ENCODE data around the gene FBXO22.

DNA sequence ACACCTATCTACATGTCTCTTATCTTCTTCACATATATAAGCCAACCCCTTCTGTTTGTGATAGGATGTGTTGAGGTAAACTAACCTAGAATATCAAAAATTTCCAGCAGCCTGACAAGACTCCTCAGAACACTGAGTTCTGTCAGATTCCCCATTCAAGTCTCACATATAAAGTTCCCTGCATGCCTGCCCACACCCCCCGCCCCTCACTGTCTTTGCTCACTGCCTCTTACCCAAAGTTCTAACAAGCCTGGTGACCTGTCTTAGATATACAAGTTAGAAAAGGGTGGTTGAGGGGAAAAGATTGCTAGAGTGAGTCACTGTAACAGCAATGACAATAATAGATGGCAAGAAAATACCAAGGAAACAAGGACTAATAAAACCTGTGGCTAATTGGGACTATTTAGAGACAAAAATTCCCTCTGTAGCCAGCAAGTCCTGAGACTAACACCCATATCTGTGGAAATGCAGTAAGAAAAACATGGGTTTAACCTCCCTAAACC lies 40.1 kb downstream of the FBXO22 start:
- TF ChIP-seq, protein P1, sequence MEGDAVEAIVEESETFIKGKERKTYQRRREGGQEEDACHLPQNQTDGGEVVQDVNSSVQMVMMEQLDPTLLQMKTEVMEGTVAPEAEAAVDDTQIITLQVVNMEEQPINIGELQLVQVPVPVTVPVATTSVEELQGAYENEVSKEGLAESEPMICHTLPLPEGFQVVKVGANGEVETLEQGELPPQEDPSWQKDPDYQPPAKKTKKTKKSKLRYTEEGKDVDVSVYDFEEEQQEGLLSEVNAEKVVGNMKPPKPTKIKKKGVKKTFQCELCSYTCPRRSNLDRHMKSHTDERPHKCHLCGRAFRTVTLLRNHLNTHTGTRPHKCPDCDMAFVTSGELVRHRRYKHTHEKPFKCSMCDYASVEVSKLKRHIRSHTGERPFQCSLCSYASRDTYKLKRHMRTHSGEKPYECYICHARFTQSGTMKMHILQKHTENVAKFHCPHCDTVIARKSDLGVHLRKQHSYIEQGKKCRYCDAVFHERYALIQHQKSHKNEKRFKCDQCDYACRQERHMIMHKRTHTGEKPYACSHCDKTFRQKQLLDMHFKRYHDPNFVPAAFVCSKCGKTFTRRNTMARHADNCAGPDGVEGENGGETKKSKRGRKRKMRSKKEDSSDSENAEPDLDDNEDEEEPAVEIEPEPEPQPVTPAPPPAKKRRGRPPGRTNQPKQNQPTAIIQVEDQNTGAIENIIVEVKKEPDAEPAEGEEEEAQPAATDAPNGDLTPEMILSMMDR (optimal IDR thresholded peaks at IDR 0.05 in 1 of 3, IDR thresholded peaks at IDR 0.05 in 1 of 3, conservative IDR thresholded peaks at IDR 0.05 in 1 of 3; ENCODE audit: extremely low read depth in 1 of 3, insufficient read depth in 2 of 3, low read length in 3 of 3) = no peak
- no peak for TF ChIP-seq EZH2 (IDR thresholded peaks at IDR 0.05; ENCODE audit: low read length)

All from keratinocyte (primary cell).